Muscle of leg (tissue), 11 donors: Measurements from ENCODE around the gene ENPP7. TPM values are rescaled to one million over a fixed set of nuclear protein-coding genes. Genes with fewer than 3 reads are reported as not detected.

Experiments
- DNase-seq: peaks from one replicate; pipeline ENCODE4 v3.0.0; 2013
- H3K27ac ChIP-seq: one replicate; pipeline ENCODE4 v1.5.1; 2013; ENCODE audit warnings: mild to moderate bottlenecking, low read length, control low read depth
- H3K27me3 ChIP-seq: one replicate; pipeline ENCODE4 v1.6.1; 2013; ENCODE audit warnings: low read length; ENCODE audit not compliant: control insufficient read depth, insufficient read depth
- H3K36me3 ChIP-seq: one replicate; pipeline ENCODE4 v1.6.1; 2013; ENCODE audit warnings: low read length; ENCODE audit not compliant: control insufficient read depth, insufficient read depth
- H3K4me1 ChIP-seq: one replicate; pipeline ENCODE4 v1.6.1; 2013; ENCODE audit warnings: low read length; ENCODE audit not compliant: control insufficient read depth, insufficient read depth
- H3K4me3 ChIP-seq: one replicate; pipeline ENCODE4 v1.5.1; 2013; ENCODE audit warnings: low read length, control low read depth
- H3K9me3 ChIP-seq: replicated peaks from 2 replicates; pipeline ENCODE4 v1.6.1; 2013; ENCODE audit warnings: low read depth, low read length; ENCODE audit not compliant: control insufficient read depth
- WGBS: methylation state at CpG from one replicate; pipeline ENCODE4 v1.1.5; 2013; ENCODE audit warnings: missing lambda C conversion rate; ENCODE audit not compliant: insufficient coverage; 5-methylcytosine and 5-hydroxymethylcytosine counted together
- polyA plus RNA-seq, 8 donors: library from polyadenylated mRNA; unstranded; fragments of 120-200 nt; gene quantifications; one replicate each; pipeline versions ENCODE4 v1.2.1 to v1.2.3, GENCODE V29; 2013; ENCODE audit warnings: inconsistent platforms in 1 of 8, low replicate concordance in 1 of 8; ENCODE audit not compliant: insufficient read length in 8 of 8, insufficient read depth in 1 of 8
- total RNA-seq: library from RNA; stranded (reverse); fragments of 120-200 nt; gene quantifications from one replicate; pipeline ENCODE4 v1.2.4, GENCODE V29; 2013

ENPP7 gene
- total and polyA plus RNA-seq, 9 donors, result 0.08 to 8.3 (median 1.2) TPM; not detected in 6

DNA sequence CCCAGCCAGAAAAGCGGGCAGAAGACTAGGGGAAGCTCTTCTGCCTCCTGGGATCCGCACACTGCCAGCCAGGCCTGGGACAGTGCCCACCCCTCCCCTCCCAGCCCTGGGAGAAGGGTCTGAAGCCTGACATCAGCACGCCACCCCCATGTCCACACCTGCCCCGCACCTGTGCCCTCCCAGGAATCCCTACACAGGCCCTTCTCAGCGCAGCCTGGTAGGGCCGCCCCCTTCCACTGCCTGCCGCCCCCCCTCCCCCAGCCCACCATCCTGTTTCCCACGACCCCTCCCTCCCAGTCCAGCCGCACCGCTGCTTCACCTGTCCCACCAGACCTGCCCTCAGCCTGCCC, 10.6 kb downstream of the ENPP7 start:
- H3K27ac ChIP-seq, result no peak overlapping the region
- peaks cover 11% of the 10 kb centered on the region for H3K4me1 ChIP-seq
- H3K27me3 ChIP-seq, result peaks cover 70% of the 10 kb centered on the region
- 28% methylated on average over 4 of the region's 10 CpGs for WGBS
- no peaks in the 10 kb centered on the region for H3K36me3 ChIP-seq
- H3K4me3 ChIP-seq, result peak overlapping the region; percentile 21
- H3K9me3 ChIP-seq, result no peaks in the 10 kb centered on the region
- no peak for DNase-seq

DNA sequence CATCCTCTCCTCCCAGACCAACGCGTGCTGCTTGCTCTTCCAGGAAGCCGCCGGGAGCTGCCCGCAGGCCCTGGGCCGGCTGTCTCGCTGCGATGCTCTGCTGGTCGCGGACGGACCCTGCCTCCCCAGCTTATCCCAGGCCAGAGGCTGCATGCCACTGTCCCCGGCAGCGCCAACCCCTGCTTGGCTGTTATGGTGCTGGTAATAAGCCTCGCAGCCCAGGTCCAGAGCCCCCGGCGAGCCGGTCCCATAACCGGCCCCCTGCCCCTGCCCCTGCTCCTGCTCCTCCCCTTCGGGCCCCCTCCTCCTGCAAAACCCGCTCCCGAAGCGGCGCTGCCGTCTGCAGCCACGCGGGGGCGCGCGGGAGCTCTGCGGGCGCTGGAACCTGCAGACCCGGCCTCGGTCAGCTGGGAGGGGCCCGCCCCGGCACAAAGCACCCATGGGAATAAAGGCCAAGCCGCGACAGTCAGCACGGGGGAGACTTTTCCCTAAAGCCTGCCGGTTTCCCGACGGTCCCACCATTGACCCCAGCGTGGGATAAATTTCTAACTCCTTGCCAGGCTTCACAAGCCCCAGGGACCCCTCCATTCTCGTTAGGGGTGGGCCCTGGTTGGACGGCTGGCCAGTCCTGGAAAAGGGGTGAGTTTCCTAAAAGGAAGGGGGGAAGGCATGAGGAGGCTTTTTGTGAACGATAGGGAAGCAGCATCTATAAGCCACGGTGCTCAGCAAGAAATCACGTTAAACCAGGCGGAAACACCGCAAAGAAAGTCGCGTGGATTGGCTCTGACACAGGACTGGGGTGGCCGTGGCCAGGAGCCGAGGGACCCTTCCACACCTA, 11.2 kb downstream of the ENPP7 start:
- WGBS, result 9% methylated on average over 46 of the region's 53 CpGs
- Histone ChIP-seq H3K36me3 (no peaks in the 10 kb centered on the region), H3K4me1 (peaks cover 12% of the 10 kb centered on the region), H3K27ac (no peak overlapping the region), H3K9me3 (no peaks in the 10 kb centered on the region), H3K27me3 (peaks cover 76% of the 10 kb centered on the region), H3K4me3 (peak overlapping the region; percentile 21)
- DNase-seq, result peak; percentile 76

DNA sequence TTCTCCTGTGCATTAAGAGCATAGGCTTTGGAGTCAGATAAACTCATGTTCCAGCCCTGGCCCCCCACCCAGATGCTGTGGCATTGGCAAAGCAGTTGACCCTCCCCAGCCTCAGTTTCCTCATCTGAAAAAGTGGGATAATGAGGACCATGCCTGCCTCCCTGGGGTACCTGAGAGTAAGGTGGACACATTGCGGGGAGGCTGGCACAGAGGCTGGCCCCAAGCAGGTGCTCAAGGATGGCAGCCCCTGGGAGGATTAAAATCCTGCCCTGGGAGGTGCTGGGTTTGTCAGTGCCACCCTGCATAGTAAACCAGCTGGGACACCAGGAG, 11.8 kb downstream of the ENPP7 start:
- 90% methylated on average over 1 of the region's 1 CpG for WGBS

DNA sequence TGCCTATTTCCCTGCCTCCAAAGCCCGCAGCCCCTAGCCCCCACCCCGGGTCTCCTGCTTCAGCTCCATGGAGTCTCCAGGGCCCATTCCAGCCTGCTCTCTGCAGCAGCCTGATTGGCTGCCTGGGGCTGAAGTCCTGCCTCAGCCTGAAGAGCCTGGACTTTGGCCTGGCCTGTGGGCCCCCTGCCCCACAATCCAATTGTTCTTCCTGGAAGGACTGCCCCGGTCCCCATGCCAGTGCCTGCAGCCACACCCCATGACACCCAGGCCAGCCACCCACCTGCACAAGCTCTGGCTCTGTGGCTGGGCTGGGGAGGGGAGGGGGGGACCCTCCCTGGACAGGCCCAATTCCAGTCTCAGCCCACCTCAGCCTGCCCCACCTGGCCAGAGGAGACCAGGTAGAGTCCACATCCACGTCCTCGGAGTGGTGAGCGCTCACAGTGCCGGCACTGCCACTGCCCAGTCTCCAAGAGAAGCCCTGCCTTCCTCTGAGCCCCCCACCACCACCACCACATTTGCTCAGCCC, 12.3 kb downstream of the ENPP7 start:
- no peak for DNase-seq
- Histone ChIP-seq H3K27ac (no peak overlapping the region), H3K4me3 (no peak overlapping the region), H3K4me1 (peaks cover 19% of the 10 kb centered on the region), H3K27me3 (peaks cover 83% of the 10 kb centered on the region), H3K36me3 (no peaks in the 10 kb centered on the region), H3K9me3 (no peaks in the 10 kb centered on the region)
- 68% methylated on average over 4 of the region's 7 CpGs for WGBS

More for the DNA sequence above, 11.8 kb downstream of the ENPP7 start:
- Histone ChIP-seq H3K9me3 (no peaks in the 10 kb centered on the region), H3K4me3 (no peak overlapping the region), H3K4me1 (peaks cover 16% of the 10 kb centered on the region), H3K27ac (no peak overlapping the region), H3K36me3 (no peaks in the 10 kb centered on the region), H3K27me3 (peaks cover 81% of the 10 kb centered on the region)
- no peak for DNase-seq

DNA sequence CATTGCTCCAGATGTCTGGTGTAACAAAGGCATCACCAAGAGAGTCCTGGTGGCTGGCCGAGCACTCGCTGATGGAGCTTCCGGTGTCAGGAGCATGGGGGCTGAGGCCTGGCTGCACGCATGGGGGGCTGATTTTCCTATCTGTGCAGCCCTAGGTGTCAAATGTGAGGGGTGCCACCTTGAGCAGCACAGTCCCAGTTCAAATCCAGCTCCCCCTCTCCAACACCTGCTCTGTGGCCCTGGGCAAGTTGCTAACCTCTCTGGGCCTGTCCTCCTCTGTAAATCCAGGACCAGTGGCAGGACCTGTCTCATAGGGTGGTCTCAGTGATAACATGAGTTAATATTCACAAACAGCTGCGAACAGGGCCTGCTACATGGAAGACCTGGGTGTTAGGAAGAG, 12.9 kb downstream of the ENPP7 start:
- Histone ChIP-seq H3K27me3 (peaks cover 81% of the 10 kb centered on the region), H3K27ac (no peak overlapping the region), H3K36me3 (no peaks in the 10 kb centered on the region), H3K4me3 (no peak overlapping the region), H3K9me3 (no peaks in the 10 kb centered on the region), H3K4me1 (peaks cover 19% of the 10 kb centered on the region)
- WGBS, result 80% methylated on average over 4 of the region's 5 CpGs
- no peak for DNase-seq

DNA sequence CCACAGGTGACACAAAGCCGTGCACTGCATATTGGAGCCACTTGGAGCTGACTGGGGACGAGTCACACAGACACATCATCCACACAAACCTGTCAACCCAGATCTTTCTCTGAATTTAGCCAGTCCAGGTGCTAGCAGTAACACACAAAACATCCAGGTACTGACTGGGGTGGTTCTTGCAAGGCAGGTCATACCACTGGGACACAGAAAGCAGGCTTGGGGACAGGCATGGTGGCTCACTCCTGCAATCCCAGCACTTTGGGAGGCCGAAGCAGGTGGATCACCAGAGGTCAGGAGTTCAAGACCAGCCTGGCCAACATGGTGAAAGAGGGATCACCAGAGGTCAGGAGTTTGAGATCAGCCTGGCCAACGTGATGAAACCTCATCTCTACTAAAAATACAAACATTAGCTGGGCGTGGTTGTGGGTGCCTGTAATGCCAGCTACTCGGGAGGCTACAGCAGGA, 14.9 kb downstream of the ENPP7 start:
- Histone ChIP-seq H3K4me1 (peaks cover 19% of the 10 kb centered on the region), H3K27ac (no peak overlapping the region), H3K36me3 (no peaks in the 10 kb centered on the region), H3K4me3 (no peak overlapping the region), H3K27me3 (peaks cover 74% of the 10 kb centered on the region), H3K9me3 (no peaks in the 10 kb centered on the region)
- DNase-seq, result no peak
- 63% methylated on average over 3 of the region's 6 CpGs for WGBS

DNA sequence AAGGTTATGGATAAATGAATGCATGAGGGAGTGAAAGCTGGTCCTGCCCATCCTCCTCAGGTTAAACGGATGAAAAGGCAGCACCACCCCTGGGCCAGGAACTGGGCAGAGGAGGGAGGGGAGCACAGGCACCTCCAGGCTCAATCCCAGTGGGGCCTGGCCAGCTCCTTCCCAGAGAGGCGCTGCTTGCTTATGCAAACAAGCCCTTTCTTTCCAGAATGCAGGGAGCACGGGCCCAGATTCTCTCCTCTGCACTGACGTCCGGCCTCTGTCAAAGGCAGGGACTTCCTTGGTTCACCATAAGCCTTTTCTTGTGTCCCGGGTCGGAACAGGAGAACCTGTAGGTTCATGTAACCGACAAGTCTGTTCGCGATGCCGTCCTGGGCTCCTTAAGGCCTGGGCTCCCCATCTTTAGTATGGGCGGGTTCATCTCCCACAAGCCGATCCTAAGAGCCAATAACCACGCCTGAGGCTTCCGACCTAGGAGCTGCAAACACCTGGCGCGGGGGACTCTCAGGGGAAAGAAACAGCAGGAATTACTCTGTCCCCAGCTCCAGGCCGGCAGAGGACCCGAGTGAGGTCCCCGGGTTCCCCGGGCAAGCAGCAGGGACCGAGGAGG, 16.3 kb downstream of the ENPP7 start:
- Histone ChIP-seq H3K9me3 (no peaks in the 10 kb centered on the region), H3K36me3 (no peaks in the 10 kb centered on the region), H3K27me3 (peaks cover 73% of the 10 kb centered on the region), H3K4me3 (no peak overlapping the region), H3K27ac (no peak overlapping the region), H3K4me1 (peaks cover 15% of the 10 kb centered on the region)
- no peak for DNase-seq
- 8% methylated on average over 21 of the region's 22 CpGs for whole genome bisulfite sequencing

DNA sequence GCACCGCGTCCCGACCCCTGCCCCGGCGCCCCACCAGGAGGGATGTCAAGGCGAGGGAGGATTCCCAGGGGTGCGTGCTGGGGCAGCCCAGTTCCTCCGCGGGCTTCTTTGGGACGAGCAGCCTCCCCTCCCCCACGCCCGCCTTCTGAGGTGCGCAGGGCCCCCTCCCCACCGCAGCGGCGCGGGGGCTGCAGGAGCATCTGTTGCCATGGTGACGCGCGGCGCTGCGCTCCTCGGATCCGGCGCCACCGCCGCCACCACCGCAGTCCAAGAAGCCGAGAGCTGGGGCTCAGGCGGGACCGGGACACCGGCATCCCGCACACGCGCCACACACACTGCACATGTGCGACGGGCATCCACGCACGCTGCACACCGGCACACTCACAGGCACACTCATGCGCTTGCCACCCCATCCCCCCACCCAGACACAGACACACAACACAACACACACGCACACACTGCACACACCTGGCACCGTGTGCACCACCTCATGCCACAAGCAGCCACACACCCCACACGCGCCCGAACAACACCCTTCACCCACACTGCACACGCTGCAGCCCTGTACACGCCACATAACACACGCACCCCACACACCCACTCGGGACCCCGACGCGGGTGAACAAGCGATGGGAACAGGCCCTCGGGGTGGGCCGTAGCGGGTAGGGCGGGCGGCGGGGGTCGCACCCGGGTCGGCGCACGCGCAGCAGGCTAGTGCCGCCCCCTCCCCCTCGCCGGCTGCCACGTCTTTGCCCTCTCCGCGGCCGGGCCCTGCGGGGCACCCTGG, 17.0 kb downstream of the ENPP7 start:
- H3K27ac ChIP-seq, result no peak overlapping the region
- H3K4me1 ChIP-seq, result peaks cover 11% of the 10 kb centered on the region
- H3K4me3 ChIP-seq, result no peak overlapping the region
- WGBS, result under 1% methylated on average over 71 of the region's 74 CpGs
- no peak for DNase-seq
- no peaks in the 10 kb centered on the region for H3K9me3 ChIP-seq
- peaks cover 74% of the 10 kb centered on the region for H3K27me3 ChIP-seq
- H3K36me3 ChIP-seq, result no peaks in the 10 kb centered on the region

DNA sequence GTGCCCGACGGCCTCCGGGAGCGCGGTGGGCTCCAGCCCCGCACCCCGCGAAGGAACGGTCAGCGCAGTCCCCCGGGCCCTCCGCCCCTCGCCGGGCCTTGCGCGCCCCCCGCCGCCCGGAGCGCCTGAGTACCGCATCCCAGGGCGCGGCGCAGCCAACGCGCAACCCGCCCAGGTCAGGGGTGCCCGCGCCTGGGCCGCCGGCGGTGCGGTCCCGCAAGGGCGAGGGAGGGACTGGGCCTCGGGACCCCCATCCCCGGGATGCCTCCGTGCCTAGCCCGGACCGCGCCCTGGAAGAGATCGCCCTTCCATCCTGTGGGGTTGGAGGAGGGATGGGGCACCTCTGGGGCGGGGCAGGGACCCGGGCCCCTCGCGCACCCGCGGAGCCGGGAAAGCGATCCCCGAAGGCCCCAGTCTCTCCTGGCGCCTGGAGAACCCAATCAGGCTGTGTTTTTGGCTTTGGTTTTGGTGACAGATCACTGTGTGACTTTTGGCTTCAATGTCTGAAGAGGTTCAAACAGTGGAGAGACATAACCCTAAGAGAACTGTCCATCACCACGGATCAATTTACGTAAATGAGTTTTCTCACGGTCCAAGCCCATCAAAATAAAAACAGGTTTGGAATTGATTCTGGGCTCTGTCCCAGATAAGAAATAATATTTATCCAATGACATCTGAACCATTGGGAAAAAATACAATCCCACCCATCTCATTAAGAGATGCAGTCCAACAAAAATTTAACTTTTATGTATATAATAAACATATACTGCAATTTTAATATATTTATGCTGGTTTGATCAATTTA, 17.8 kb downstream of the ENPP7 start:
- no peaks in the 10 kb centered on the region for H3K36me3 ChIP-seq
- H3K27me3 ChIP-seq, result peaks cover 73% of the 10 kb centered on the region
- no peak for DNase-seq
- no peak overlapping the region for H3K4me3 ChIP-seq
- peaks cover 11% of the 10 kb centered on the region for H3K4me1 ChIP-seq
- under 1% methylated on average over 32 of the region's 55 CpGs for WGBS
- H3K9me3 ChIP-seq, result no peaks in the 10 kb centered on the region
- H3K27ac ChIP-seq, result no peak overlapping the region
